A549 (cell line): ENCODE measurements around the gene ZNF594. TPM values are rescaled to one million over a fixed set of nuclear protein-coding genes. Genes with fewer than 3 reads are reported as not detected.

Experiments used
- ATAC-seq, 2 experiments: fragments of 200-7000 bp in 1 of 2; fragments of >200 bp in 1 of 2; cut with Nextera tagmentation in 1 of 2; cut with Tn5 transposase in 1 of 2; 3 replicates each; pipeline versions ENCODE4 v1.8.0 to v1.9.1; 2018 to 2020; ENCODE audit warnings: mild to moderate bottlenecking in 1 of 2, moderate library complexity in 1 of 2
- CTCF ChIA-PET: fragments of 300-600 bp; sonication (Branson Sonifier 250); formaldehyde crosslinking; extraction: SDS; loops from one replicate; lab custom pipeline; 2021; ENCODE audit warnings: antibody characterized with exemption, inconsistent platforms; lab: Yijun Ruan, JAX
- POLR2A ChIA-PET: fragments of 350-600 bp; formaldehyde crosslinking; extraction: SDS; loops from one replicate; lab custom pipeline; 2021; ENCODE audit warnings: antibody characterized with exemption, inconsistent platforms; lab: Yijun Ruan, JAX
- DNase-seq, 2 experiments: peaks; one replicate each; pipeline versions ENCODE4 v3.0.0 to v3.0.0-alpha.2; 2011 to 2016; ENCODE audit warnings: low read depth in 1 of 2, low spot score in 1 of 2
- FAIRE-seq: peaks from 2 replicates; lab custom pipeline; 2011; peaks lifted over from hg19 to GRCh38; lab: Jason Lieb, UNC
- H3K27ac ChIP-seq, 2 experiments: fragments of >200 bp; sonication (Bioruptor Twin); formaldehyde crosslinking; 3 replicates each; pipeline ENCODE4 v1.5.1; 2016 to 2017
- H3K4me1 ChIP-seq: fragments of >200 bp; sonication (Bioruptor Twin); formaldehyde crosslinking; 3 replicates; pipeline ENCODE4 v1.6.1; 2016
- H3K4me2 ChIP-seq: fragments of >200 bp; sonication (Bioruptor Twin); formaldehyde crosslinking; 3 replicates; pipeline ENCODE4 v1.6.1; 2016
- H3K4me3 ChIP-seq: fragments of >200 bp; sonication (Bioruptor Twin); formaldehyde crosslinking; 3 replicates; pipeline ENCODE4 v1.5.1; 2016
- H3K9me3 ChIP-seq: fragments of >200 bp; sonication (Bioruptor Twin); formaldehyde crosslinking; 3 replicates; pipeline ENCODE4 v1.6.1; 2016
- CBX2 ChIP-seq: fragments of 200-600 bp; sonication (generic); IDR thresholded peaks from 2 replicates; pipeline ENCODE4 v1.6.1; 2016; ENCODE audit warnings: low read depth, mild to moderate bottlenecking, borderline replicate concordance
- CHD4 ChIP-seq: fragments of 200-600 bp; sonication (generic); IDR thresholded peaks from 2 replicates; pipeline ENCODE4 v1.6.1; 2016; ENCODE audit warnings: antibody characterized with exemption, mild to moderate bottlenecking, borderline replicate concordance
- EHMT2 ChIP-seq: fragments of 200-600 bp; sonication (generic); IDR thresholded peaks from 2 replicates; pipeline ENCODE4 v1.6.1; 2016; ENCODE audit warnings: antibody characterized with exemption, low read depth, mild to moderate bottlenecking, moderate library complexity
- HDAC2 ChIP-seq: fragments of 200-600 bp; sonication (generic); IDR thresholded peaks from 2 replicates; pipeline ENCODE4 v1.6.1; 2016
- HOXA7 ChIP-seq: fragments of 250-450 bp; sonication (Bioruptor Pico); IDR thresholded peaks from 2 replicates; pipeline ENCODE4 v1.5.0; 2020; ENCODE audit warnings: mild to moderate bottlenecking, moderate library complexity
- HOXB5 ChIP-seq: fragments of 250-450 bp; sonication (Bioruptor Pico); IDR thresholded peaks from 2 replicates; pipeline ENCODE4 v1.5.0; 2020; ENCODE audit warnings: mild to moderate bottlenecking, moderate library complexity
- KDM5A ChIP-seq: fragments of 200-600 bp; sonication (generic); IDR thresholded peaks from 2 replicates; pipeline ENCODE4 v1.6.1; 2016; ENCODE audit warnings: antibody characterized with exemption, mild to moderate bottlenecking
- MAZ ChIP-seq: fragments of 150-350 bp; IDR thresholded peaks from 2 replicates; pipeline ENCODE4 v1.6.1; 2014; ENCODE audit warnings: antibody characterized with exemption, low read depth, low read length, borderline replicate concordance
- MYC ChIP-seq: IDR thresholded peaks from 2 replicates; pipeline ENCODE4 v1.6.1; 2012; ENCODE audit warnings: mild to moderate bottlenecking, inconsistent platforms, low read length, improper control_type of control experiment, borderline replicate concordance
- NFE2L2 ChIP-seq: fragments of 150-350 bp; conservative IDR thresholded peaks from 2 replicates; pipeline ENCODE4 v1.6.1; 2014; ENCODE audit warnings: low read length
- RCOR1 ChIP-seq: fragments of 150-350 bp; IDR thresholded peaks from 2 replicates; pipeline ENCODE4 v1.6.1; 2014; ENCODE audit warnings: antibody characterized with exemption, low read length, low read depth
- RFX5 ChIP-seq: fragments of 450-650 bp; IDR thresholded peaks from 2 replicates; pipeline ENCODE4 v1.7.1; 2014; ENCODE audit warnings: antibody characterized with exemption, mild to moderate bottlenecking, moderate library complexity
- RNF2 ChIP-seq: fragments of 200-600 bp; sonication (generic); IDR thresholded peaks from 2 replicates; pipeline ENCODE4 v1.6.1; 2016; ENCODE audit warnings: low read depth, mild to moderate bottlenecking, antibody characterized with exemption, moderate library complexity, borderline replicate concordance
- SMC3 ChIP-seq: fragments of >200 bp; sonication (Bioruptor Twin); formaldehyde crosslinking; IDR thresholded peaks from 3 replicates; pipeline ENCODE4 v1.6.1; 2018; ENCODE audit warnings: inconsistent platforms
- SREBF2 ChIP-seq: fragments of 450-650 bp; IDR thresholded peaks from 2 replicates; pipeline ENCODE4 v1.6.1; 2014; ENCODE audit warnings: mild to moderate bottlenecking, moderate library complexity
- TFCP2L1 ChIP-seq: fragments of 250-450 bp; sonication (Bioruptor Pico); IDR thresholded peaks from 2 replicates; pipeline ENCODE4 v1.5.0; 2021; ENCODE audit warnings: mild to moderate bottlenecking
- ZC3H11A ChIP-seq: fragments of 450-650 bp; IDR thresholded peaks from 2 replicates; pipeline ENCODE4 v1.6.1; 2014; ENCODE audit warnings: antibody characterized with exemption, mild to moderate bottlenecking
- ZNF302 ChIP-seq: fragments of 250-450 bp; sonication (Bioruptor Pico); IDR thresholded peaks from 2 replicates; pipeline ENCODE4 v1.9.0; 2021; ENCODE audit warnings: inconsistent platforms, mild to moderate bottlenecking, moderate library complexity
- WGBS: methylation state at CpG from one replicate; pipeline ENCODE4 v1.1.6; 2017; ENCODE audit errors: missing lambda C conversion rate; 5-methylcytosine and 5-hydroxymethylcytosine counted together
- polyA plus RNA-seq, 4 experiments: library from polyadenylated mRNA; depleted of rRNA in 3 of 4; stranded (reverse); fragments of >200 nt; fragmentation: RNase III in 1 of 4; extraction: RNeasy Plus Mini Kit Qiagen cat#74134 plus additional on column Dnase treatment in 1 of 4; gene quantifications; 2 replicates in 3 of 4; 3 replicates in 1 of 4; pipeline ENCODE4 v1.2.3, GENCODE V29; 2011 to 2017
- TF ChIP-seq, protein P1 (sequence below): fragments of 150-350 bp; IDR thresholded peaks from 2 replicates; pipeline ENCODE4 v1.6.1; 2014; ENCODE audit warnings: low read depth, mild to moderate bottlenecking, low read length
- TF ChIP-seq, protein P2 (sequence below): IDR thresholded peaks from 2 replicates; pipeline ENCODE4 v1.6.1; 2012; ENCODE audit warnings: low read depth, borderline replicate concordance
- TF ChIP-seq, protein P3 (sequence below): fragments of >200 bp; sonication (Bioruptor Twin); formaldehyde crosslinking; IDR thresholded peaks from 3 replicates; pipeline ENCODE4 v1.6.1; 2016

ZNF594 gene
- polyA plus RNA-seq, 2 of the 4 experiments (the other 2 are of a cell fraction): 2.2 to 4.3 TPM

DNA sequence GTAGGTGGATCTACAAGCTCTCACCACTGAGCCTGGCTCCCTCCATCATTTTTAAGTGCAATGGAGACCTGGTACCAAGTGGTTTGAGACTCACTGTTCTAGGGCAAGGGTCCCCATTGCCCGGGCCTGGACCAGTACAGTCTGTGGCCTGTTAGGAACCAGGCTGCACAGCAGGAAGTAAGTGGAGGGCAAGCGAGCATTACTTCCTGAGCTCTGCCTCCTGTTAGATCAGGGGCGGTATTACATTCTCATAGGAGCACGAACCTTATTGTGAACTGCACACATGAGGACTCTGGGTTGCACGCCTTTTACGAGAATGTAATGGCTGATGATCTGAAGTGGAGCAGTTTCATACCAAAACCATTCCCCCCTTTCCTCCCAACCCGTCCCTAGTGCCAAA lies 6.8 kb upstream of the ZNF594 start:
- H3K4me1 ChIP-seq: peaks cover under 1% of the 10 kb centered on the region; the same call in 1 of the 3 replicates
- H3K27ac ChIP-seq: no peak overlapping the region
- POLR2A ChIA-PET: no interaction called here
- no peak for FAIRE-seq
- WGBS: 89% methylated on average over 7 of the region's 7 CpGs
- no peak overlapping the region for H3K4me3 ChIP-seq
- no peak for ATAC-seq
- TF ChIP-seq HOXA7 (CRISPR knock-in tag) (no peak), ZC3H11A (no peak), MYC (no peak), RNF2 (no peak), HDAC2 (no peak), TFCP2L1 (CRISPR knock-in tag) (no peak), SREBF2 (no peak), MAZ (no peak), RFX5 (no peak), SMC3 (no peak), KDM5A (no peak), ZNF302 (CRISPR knock-in tag) (no peak)
- TF ChIP-seq, protein P1, sequence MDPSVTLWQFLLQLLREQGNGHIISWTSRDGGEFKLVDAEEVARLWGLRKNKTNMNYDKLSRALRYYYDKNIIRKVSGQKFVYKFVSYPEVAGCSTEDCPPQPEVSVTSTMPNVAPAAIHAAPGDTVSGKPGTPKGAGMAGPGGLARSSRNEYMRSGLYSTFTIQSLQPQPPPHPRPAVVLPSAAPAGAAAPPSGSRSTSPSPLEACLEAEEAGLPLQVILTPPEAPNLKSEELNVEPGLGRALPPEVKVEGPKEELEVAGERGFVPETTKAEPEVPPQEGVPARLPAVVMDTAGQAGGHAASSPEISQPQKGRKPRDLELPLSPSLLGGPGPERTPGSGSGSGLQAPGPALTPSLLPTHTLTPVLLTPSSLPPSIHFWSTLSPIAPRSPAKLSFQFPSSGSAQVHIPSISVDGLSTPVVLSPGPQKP: no peak
- TF ChIP-seq, protein P2, sequence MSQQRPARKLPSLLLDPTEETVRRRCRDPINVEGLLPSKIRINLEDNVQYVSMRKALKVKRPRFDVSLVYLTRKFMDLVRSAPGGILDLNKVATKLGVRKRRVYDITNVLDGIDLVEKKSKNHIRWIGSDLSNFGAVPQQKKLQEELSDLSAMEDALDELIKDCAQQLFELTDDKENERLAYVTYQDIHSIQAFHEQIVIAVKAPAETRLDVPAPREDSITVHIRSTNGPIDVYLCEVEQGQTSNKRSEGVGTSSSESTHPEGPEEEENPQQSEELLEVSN: no peak
- TF ChIP-seq, all 56 proteins: peak for 0
- CTCF ChIA-PET: interaction anchor here (0.5 to 0.6 kb wide), 2 partner anchors 14 to 76 kb away, joined by 3 to 4 read pairs; no protein-coding TSS in a partner anchor
- DNase-seq: no peak
- H3K9me3 ChIP-seq: peaks cover 13% of the 10 kb centered on the region
- H3K4me2 ChIP-seq: no peak overlapping the region

DNA sequence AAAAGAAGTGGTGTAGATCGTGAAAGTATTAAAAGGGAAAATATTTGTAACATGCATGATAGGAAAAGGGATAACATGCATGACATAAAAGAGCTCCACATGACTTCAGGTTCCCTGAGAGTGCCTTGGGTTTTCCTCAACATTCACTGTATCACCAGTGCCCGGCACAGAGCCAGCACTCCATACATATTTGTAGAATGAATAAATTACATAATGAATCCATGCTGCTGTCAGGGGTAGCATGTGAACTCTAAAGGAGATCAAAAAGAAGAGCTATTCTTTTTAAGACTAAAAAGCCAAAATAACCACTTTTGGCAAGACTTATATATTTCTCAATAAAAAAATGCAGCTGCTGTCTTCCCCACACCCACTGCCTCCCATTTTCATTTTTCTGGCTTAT lies 2.7 kb upstream of the ZNF594 start:
- H3K4me2 ChIP-seq: no peak overlapping the region
- POLR2A ChIA-PET: no interaction called here
- 60% methylated on average over 2 of the region's 2 CpGs for WGBS
- no peak overlapping the region for H3K27ac ChIP-seq
- H3K4me3 ChIP-seq: no peak overlapping the region
- no peak for FAIRE-seq
- CTCF ChIA-PET: interaction anchor here (0.5 to 1.1 kb wide), 2 partner anchors 18 to 127 kb away, joined by 3 to 4 read pairs; no protein-coding TSS in a partner anchor
- ATAC-seq: no peak
- no peaks in the 10 kb centered on the region for H3K4me1 ChIP-seq
- no peak for TF ChIP-seq NFE2L2
- no peak for TF ChIP-seq SMC3
- no peak for TF ChIP-seq EHMT2
- TF ChIP-seq CBX2: no peak
- TF ChIP-seq CHD4: no peak
- no peak for TF ChIP-seq RCOR1
- TF ChIP-seq HOXB5: no peak
- TF ChIP-seq, protein P3, sequence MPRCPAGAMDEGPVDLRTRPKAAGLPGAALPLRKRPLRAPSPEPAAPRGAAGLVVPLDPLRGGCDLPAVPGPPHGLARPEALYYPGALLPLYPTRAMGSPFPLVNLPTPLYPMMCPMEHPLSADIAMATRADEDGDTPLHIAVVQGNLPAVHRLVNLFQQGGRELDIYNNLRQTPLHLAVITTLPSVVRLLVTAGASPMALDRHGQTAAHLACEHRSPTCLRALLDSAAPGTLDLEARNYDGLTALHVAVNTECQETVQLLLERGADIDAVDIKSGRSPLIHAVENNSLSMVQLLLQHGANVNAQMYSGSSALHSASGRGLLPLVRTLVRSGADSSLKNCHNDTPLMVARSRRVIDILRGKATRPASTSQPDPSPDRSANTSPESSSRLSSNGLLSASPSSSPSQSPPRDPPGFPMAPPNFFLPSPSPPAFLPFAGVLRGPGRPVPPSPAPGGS: no peak
- TF ChIP-seq, all 56 proteins: peak for 0
- no peak for DNase-seq
- peaks cover 46% of the 10 kb centered on the region for H3K9me3 ChIP-seq

DNA sequence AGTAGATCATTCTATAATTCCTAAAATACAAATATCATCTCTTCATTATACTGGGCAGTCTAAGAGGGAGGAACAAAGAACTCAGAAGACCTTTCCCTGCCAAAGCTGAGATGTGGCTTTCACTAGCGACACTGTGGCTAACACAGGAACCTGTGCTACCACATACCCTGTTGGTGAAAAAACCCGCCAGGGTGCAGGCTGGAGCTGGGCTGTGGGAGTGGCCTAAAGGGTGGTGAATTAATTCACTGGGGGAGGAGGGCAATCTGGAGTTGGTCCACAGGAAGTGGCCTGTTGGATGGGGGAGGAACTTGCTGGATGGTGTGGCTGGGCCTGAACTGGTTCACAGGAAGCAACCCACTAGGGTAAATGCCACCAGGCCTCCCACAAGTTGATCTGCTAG lies 7.4 kb downstream of the ZNF594 start:
- Histone ChIP-seq H3K4me3 (no peak overlapping the region), H3K9me3 (peaks cover 98% of the 10 kb centered on the region), H3K4me1 (no peaks in the 10 kb centered on the region), H3K4me2 (no peak overlapping the region), H3K27ac (no peak overlapping the region)
- ATAC-seq (no peak), FAIRE-seq (no peak), DNase-seq (no peak)
- POLR2A ChIA-PET: no interaction called here
- no peak for TF ChIP-seq CBX2
- TF ChIP-seq, protein P2: 0 out of 2 replicates have a peak, but pooled peaks have one; percentile 4
- 94% methylated on average over 2 of the region's 2 CpGs for WGBS
- CTCF ChIA-PET: interaction anchor here (0.6 kb wide), 1 partner anchor 1371 kb away, joined by 3 read pairs; no protein-coding TSS in a partner anchor
